Parathyroid adenoma (tissue), 2 donors: Measurements from ENCODE around the gene TRMU.

Experiments
- H2AFZ ChIP-seq: fragments of 300-600 bp; sonication (generic); one replicate; pipeline ENCODE4 v1.7.0; 2017; ENCODE audit warnings: antibody characterized with exemption, mild to moderate bottlenecking
- H3K27ac ChIP-seq: fragments of 300-600 bp; sonication (generic); one replicate; pipeline ENCODE4 v1.7.0; 2017
- H3K27me3 ChIP-seq: fragments of 300-600 bp; sonication (generic); one replicate; pipeline ENCODE4 v1.7.0; 2017; ENCODE audit warnings: low read length; ENCODE audit not compliant: control insufficient read depth, insufficient read depth
- H3K36me3 ChIP-seq: fragments of 300-600 bp; sonication (generic); one replicate; pipeline ENCODE4 v1.7.0; 2017; ENCODE audit warnings: low read length; ENCODE audit not compliant: control insufficient read depth, insufficient read depth
- H3K4me1 ChIP-seq: fragments of 300-600 bp; sonication (generic); one replicate; pipeline ENCODE4 v1.7.0; 2017; ENCODE audit warnings: control low read depth
- H3K4me2 ChIP-seq: fragments of 300-600 bp; sonication (generic); one replicate; pipeline ENCODE4 v1.7.0; 2017; ENCODE audit warnings: low read length
- H3K4me3 ChIP-seq: fragments of 300-600 bp; sonication (generic); one replicate; pipeline ENCODE4 v1.7.0; 2017; ENCODE audit warnings: low read depth, low read length
- H3K79me2 ChIP-seq: fragments of 300-600 bp; sonication (generic); one replicate; pipeline ENCODE4 v1.7.0; 2017; ENCODE audit warnings: control low read depth
- H3K9ac ChIP-seq: fragments of 300-600 bp; sonication (generic); one replicate; pipeline ENCODE4 v1.7.0; 2017; ENCODE audit warnings: mild to moderate bottlenecking
- H3K9me3 ChIP-seq: fragments of 300-600 bp; sonication (generic); one replicate; pipeline ENCODE4 v1.7.0; 2017; ENCODE audit warnings: low read length; ENCODE audit not compliant: control insufficient read depth
- TF ChIP-seq, protein P1 (sequence below): fragments of 300-600 bp; sonication (generic); IDR thresholded peaks from one replicate; pipeline ENCODE4 v1.7.0; 2017; ENCODE audit warnings: antibody characterized with exemption, mild to moderate bottlenecking
- donor health status: primary hyperparathyroidism.

TRMU gene

DNA sequence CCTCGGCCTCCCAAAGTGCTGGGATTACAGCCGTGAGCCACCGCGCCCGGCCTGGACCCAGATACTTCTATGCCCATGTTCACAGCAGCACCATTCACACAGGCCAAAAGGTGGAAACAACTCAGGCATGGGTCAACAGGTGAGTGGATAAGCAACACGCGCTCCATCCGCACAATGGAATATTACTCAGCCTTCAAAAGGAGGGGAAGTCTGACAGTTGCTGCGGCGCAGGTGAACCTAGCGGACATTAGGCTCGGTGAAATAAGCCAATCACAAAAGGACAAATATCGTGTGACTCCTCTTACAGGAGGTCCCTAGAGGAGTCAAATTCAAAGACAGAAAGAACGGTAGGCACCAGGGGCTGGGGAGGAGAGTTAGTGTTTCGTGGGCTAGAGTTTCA is 47.0 kb downstream of the TRMU start:
- Histone ChIP-seq H3K4me1 (no peaks in the 10 kb centered on the region), H3K4me3 (no peak overlapping the region), H2AFZ (no peak overlapping the region), H3K36me3 (no peaks in the 10 kb centered on the region), H3K9me3 (no peaks in the 10 kb centered on the region), H3K79me2 (no peaks in the 10 kb centered on the region), H3K27me3 (no peaks in the 10 kb centered on the region), H3K4me2 (no peak overlapping the region), H3K27ac (no peak overlapping the region), H3K9ac (no peak overlapping the region)
- TF ChIP-seq, protein P1, sequence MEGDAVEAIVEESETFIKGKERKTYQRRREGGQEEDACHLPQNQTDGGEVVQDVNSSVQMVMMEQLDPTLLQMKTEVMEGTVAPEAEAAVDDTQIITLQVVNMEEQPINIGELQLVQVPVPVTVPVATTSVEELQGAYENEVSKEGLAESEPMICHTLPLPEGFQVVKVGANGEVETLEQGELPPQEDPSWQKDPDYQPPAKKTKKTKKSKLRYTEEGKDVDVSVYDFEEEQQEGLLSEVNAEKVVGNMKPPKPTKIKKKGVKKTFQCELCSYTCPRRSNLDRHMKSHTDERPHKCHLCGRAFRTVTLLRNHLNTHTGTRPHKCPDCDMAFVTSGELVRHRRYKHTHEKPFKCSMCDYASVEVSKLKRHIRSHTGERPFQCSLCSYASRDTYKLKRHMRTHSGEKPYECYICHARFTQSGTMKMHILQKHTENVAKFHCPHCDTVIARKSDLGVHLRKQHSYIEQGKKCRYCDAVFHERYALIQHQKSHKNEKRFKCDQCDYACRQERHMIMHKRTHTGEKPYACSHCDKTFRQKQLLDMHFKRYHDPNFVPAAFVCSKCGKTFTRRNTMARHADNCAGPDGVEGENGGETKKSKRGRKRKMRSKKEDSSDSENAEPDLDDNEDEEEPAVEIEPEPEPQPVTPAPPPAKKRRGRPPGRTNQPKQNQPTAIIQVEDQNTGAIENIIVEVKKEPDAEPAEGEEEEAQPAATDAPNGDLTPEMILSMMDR: no peak

DNA sequence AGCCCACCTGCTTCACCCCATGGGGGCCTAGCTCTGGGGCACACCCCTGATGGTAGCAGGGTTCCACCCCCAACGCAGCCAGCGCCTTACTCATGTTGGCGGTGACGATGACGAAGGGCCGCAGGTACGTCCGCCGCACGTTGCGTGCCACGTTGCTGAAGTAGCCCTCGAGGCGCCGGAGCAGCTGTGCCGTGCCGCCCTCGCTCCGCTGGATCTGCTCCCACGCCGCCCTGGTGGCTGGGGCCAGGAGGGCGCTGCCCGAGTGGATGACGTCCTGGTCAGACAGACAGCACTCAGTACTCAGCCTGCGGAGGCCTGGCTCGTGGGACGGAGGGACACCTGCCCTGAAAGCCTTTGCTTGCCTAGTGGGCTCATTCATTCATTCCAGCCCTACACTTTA is 50.8 kb downstream of the TRMU start:
- Histone ChIP-seq H3K27ac (no peak overlapping the region), H3K9ac (no peak overlapping the region), H3K27me3 (no peaks in the 10 kb centered on the region), H2AFZ (no peak overlapping the region), H3K79me2 (no peaks in the 10 kb centered on the region), H3K4me2 (no peak overlapping the region), H3K9me3 (no peaks in the 10 kb centered on the region), H3K4me3 (no peak overlapping the region), H3K4me1 (no peaks in the 10 kb centered on the region), H3K36me3 (no peaks in the 10 kb centered on the region)
- TF ChIP-seq, protein P1: no peak

DNA sequence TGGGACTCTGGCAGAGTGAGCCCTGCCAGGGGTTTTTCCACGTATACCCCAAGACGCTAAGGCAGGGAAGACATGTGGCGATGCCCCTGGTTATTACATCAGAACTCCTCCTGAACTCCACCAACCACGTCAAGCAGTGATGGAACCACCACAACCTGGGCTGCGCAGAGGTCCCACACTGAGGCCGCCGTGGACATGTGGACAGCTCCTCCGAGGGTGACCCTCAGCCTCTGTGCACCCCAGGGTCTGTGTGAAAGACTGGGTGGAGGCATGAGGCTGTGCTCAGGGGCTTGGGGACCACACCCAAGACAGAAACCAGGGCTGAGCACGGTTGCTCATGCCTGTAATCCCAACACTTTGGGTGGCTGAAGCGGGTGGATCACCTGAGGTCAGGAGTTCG is 52.2 kb downstream of the TRMU start:
- Histone ChIP-seq H3K9me3 (no peaks in the 10 kb centered on the region), H3K4me3 (no peak overlapping the region), H3K4me2 (no peak overlapping the region), H3K9ac (no peak overlapping the region), H2AFZ (no peak overlapping the region), H3K79me2 (no peaks in the 10 kb centered on the region), H3K4me1 (no peaks in the 10 kb centered on the region), H3K27ac (no peak overlapping the region), H3K36me3 (no peaks in the 10 kb centered on the region), H3K27me3 (no peaks in the 10 kb centered on the region)
- TF ChIP-seq, protein P1: no peak

DNA sequence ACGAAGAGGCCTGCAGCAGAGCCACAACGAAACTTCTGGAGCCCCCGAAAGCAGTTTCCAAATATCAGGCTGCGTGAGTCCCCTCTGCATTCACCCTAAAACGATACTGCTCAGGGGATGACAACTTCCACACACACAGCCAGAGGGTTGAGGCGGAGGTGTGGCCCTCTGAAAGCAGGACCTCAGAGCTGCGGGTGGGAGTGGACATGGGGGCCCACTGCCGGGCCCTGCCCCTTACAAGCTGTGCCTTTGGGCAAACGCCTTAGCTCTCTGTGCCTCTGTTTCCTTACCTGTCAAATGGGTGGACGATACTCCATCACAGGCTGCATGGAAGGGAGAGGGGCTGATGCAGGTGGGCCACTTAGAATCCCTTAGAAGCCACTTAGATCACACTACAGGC is 53.1 kb downstream of the TRMU start:
- Histone ChIP-seq H3K36me3 (no peaks in the 10 kb centered on the region), H3K27me3 (no peaks in the 10 kb centered on the region), H2AFZ (no peak overlapping the region), H3K4me3 (no peak overlapping the region), H3K79me2 (no peaks in the 10 kb centered on the region), H3K27ac (no peak overlapping the region), H3K4me1 (no peaks in the 10 kb centered on the region), H3K4me2 (no peak overlapping the region), H3K9me3 (no peaks in the 10 kb centered on the region), H3K9ac (no peak overlapping the region)
- TF ChIP-seq, protein P1: no peak

DNA sequence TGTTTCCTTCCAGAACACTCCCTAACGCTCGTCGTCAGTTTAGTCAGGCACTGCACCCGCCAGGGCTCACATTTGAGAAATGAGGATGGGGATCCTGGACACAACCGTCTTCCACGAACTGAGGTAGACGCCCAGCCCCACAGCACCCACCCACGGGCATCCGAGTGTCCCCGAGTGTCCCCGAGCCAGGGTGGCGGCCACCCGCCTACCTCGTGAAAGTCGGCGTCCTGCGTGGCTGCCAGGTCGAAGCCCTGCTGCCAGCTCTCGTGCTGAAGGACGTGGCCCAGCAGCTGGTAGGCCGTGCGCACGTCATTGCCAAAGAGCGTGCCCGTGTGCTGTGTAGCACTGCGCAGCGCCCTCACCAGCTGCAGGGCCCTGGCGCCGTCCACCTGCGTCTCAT is 53.6 kb downstream of the TRMU start:
- H3K4me3 ChIP-seq: no peak overlapping the region
- H3K4me2 ChIP-seq: no peak overlapping the region
- no peak overlapping the region for H2AFZ ChIP-seq
- TF ChIP-seq, protein P1: no peak
- H3K9ac ChIP-seq: no peak overlapping the region
- no peaks in the 10 kb centered on the region for H3K79me2 ChIP-seq
- H3K27ac ChIP-seq: no peak overlapping the region
- no peaks in the 10 kb centered on the region for H3K9me3 ChIP-seq
- no peaks in the 10 kb centered on the region for H3K27me3 ChIP-seq
- H3K36me3 ChIP-seq: no peaks in the 10 kb centered on the region
- H3K4me1 ChIP-seq: no peaks in the 10 kb centered on the region
